ENCODE results near the gene PTPN9. TPM values are rescaled to one million over a fixed set of nuclear protein-coding genes. Genes with fewer than 3 reads are reported as not detected.
A peak's percentile ranks its signal among the peaks of the same experiment; 100 is the strongest.
"Not testable (repeated sequence)": the region's sequence is repeated elsewhere in the genome, so short reads cannot be mapped to it uniquely, and the experiment has no call there.

PTPN9 gene
- total RNA-seq, 1 donor from 2014 or later = 36.2 TPM

DNA sequence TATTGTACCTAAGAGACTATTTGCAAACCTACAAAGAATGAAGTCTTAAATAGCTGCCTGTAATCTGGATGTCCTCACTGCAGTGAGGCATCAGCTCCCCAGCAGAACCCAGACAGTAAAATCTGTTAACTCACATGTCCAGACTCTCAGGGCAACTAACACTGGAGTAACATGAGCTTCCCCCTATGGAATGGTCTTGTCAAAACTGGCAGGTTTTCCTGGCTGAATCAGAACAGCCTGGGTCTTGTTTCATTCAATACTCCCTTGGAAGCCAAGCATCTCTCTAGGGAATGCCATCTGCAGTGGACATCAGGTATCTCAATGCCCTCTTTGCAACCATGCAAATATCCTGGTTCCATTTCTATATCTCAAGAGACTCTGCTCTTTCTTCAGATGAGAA, 24.4 kb downstream of the PTPN9 start:
- no peak for DNase-seq (ENCODE audit: low spot score in 2 of 2, unreplicated experiment in 2 of 2)
- Mint-ChIP-seq H3K9me3 (no peaks in the 10 kb centered on the region), H3K4me3 (no peak overlapping the region), H3K4me1 (no peaks in the 10 kb centered on the region), H3K36me3 (peaks cover 2% of the 10 kb centered on the region), H3K27me3 (ENCODE audit: low read depth) (no peaks in the 10 kb centered on the region), H3K27ac (peak overlapping the region; percentile 9)
- TF ChIP-seq, protein P1, sequence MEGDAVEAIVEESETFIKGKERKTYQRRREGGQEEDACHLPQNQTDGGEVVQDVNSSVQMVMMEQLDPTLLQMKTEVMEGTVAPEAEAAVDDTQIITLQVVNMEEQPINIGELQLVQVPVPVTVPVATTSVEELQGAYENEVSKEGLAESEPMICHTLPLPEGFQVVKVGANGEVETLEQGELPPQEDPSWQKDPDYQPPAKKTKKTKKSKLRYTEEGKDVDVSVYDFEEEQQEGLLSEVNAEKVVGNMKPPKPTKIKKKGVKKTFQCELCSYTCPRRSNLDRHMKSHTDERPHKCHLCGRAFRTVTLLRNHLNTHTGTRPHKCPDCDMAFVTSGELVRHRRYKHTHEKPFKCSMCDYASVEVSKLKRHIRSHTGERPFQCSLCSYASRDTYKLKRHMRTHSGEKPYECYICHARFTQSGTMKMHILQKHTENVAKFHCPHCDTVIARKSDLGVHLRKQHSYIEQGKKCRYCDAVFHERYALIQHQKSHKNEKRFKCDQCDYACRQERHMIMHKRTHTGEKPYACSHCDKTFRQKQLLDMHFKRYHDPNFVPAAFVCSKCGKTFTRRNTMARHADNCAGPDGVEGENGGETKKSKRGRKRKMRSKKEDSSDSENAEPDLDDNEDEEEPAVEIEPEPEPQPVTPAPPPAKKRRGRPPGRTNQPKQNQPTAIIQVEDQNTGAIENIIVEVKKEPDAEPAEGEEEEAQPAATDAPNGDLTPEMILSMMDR (IDR thresholded peaks at IDR 0.05; ENCODE audit: unreplicated experiment) = no peak

DNA sequence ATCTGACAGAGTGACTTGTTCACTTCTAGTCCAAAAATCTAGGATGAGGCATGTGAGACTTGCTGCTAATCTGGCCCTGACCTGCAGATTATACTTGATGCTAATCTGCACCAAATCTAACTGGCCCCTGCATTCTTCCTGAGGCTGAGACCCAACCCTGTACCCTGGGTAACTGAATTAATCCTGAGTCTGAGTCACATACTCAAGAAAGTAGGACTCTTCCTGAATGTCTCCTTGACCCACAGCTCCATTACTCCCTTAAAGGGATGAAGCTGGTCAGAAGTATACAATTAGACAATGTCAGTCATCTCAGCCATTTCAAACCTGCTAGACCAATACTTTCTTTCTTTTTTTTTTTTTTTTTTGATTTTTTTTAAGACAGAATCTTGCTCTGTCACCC, 25.5 kb downstream of the PTPN9 start:
- DNase-seq (ENCODE audit: low spot score in 2 of 2, unreplicated experiment in 2 of 2) = no peak
- Mint-ChIP-seq H3K4me3 (no peak overlapping the region), H3K4me1 (no peaks in the 10 kb centered on the region), H3K27ac (no peak overlapping the region), H3K27me3 (ENCODE audit: low read depth) (no peaks in the 10 kb centered on the region), H3K9me3 (no peaks in the 10 kb centered on the region), H3K36me3 (no peaks in the 10 kb centered on the region)
- TF ChIP-seq, protein P1 (IDR thresholded peaks at IDR 0.05; ENCODE audit: unreplicated experiment) = no peak

DNA sequence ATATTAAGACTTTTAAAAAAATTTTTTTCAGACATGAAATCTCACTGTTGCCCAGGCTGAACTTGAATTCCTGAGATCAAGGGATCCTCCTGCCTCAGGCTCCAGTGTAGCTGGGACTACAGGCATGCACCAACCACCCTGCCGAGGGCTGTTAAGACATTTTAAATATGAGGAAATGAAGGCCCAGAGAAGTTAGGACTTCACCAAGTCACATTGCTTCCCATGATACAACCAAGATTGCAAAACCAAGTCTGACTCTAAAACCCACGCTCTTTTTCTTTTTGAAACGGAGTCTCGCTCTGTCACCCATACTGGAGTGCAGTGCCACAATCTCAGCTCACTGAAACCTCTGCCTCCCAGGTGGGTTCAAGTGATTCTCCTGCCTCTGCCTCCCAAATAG, 28.0 kb downstream of the PTPN9 start:
- H3K27me3 Mint-ChIP-seq (ENCODE audit: low read depth) = no peaks in the 10 kb centered on the region
- TF ChIP-seq, protein P1 (IDR thresholded peaks at IDR 0.05; ENCODE audit: unreplicated experiment) = no peak
- H3K4me1 Mint-ChIP-seq = no peaks in the 10 kb centered on the region
- no peaks in the 10 kb centered on the region for H3K9me3 Mint-ChIP-seq
- no peaks in the 10 kb centered on the region for H3K36me3 Mint-ChIP-seq
- DNase-seq (ENCODE audit: low spot score in 2 of 2, unreplicated experiment in 2 of 2) = no peak
- H3K4me3 Mint-ChIP-seq = no peak overlapping the region
- peak overlapping the region; percentile 6 for H3K27ac Mint-ChIP-seq

DNA sequence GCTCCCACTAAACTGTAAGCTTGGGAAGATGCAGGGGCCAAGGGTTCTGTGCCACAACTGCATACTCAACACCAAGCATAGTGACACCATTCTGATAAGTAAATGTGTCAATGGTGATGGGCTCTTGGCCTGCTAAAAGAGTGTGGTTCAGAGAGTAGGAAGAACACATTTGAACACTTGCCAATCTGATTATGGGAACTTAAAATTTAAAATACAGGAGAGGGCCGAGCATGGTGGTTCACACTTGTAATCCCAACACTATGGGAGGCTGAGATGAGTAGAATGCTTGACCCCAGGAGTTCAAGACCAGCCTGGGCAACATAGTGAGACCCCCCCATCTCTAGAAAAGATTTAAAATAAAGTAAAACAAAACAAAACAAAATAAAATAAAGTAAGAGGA, 34.1 kb downstream of the PTPN9 start:
- Mint-ChIP-seq H3K4me3 (no peak overlapping the region), H3K27me3 (ENCODE audit: low read depth) (no peaks in the 10 kb centered on the region), H3K36me3 (peaks cover 6% of the 10 kb centered on the region), H3K27ac (peak overlapping the region; percentile 32), H3K9me3 (no peaks in the 10 kb centered on the region), H3K4me1 (no peaks in the 10 kb centered on the region)
- TF ChIP-seq, protein P1 (IDR thresholded peaks at IDR 0.05; ENCODE audit: unreplicated experiment) = no peak
- DNase-seq (ENCODE audit: low spot score in 2 of 2, unreplicated experiment in 2 of 2) = no peak

DNA sequence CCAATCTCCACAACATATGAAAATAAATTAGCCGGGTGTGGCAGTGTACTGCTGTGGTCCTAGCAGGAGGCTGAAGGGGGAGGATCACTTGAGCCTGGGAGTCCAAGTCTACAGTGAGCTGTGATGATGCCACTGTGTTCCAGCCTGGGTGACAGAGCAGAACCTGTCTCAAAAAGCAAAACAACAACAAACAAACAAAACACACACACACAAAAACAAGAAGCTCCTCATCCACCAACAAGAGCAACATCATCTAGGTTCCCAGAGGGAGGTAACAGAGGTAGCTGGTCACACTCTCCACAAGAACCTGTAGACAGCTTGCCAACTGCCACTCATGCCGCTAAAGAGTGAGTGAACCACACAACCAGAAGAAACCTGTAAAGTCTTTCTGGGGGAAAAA, 34.8 kb downstream of the PTPN9 start:
- TF ChIP-seq, protein P1 (IDR thresholded peaks at IDR 0.05; ENCODE audit: unreplicated experiment) = no peak
- Mint-ChIP-seq H3K4me1 (no peaks in the 10 kb centered on the region), H3K27me3 (ENCODE audit: low read depth) (no peaks in the 10 kb centered on the region), H3K9me3 (no peaks in the 10 kb centered on the region), H3K27ac (no peak overlapping the region), H3K36me3 (peaks cover 6% of the 10 kb centered on the region), H3K4me3 (no peak overlapping the region)
- no peak for DNase-seq (ENCODE audit: low spot score in 2 of 2, unreplicated experiment in 2 of 2)

DNA sequence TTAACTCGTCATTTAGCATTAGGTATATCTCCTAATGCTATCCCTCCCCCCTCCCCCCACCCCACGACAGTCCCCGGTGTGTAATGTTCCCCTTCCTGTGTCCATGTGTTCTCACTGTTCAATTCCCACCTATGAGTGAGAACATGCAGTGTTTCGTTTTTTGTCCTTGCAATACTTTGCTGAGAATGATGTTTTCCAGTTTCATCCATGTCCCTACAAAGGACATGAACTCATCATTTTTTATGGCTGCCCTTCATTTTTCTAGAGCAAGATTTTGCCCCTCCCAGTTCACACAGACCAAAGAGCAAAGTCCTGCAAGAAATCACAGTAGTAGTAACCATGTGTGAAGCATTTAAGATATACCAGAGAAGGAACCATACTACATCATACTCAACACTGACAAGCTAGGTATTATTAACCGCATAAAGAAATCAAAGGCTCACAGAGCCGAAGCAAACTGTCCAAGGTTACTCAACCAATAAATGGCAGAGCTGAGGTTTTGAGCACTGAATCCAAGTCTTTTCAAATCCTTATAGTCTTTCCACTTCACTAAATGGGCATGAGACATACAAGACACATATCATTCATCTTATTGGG, 36.1 kb downstream of the PTPN9 start:
- not testable (repeated sequence) for DNase-seq (ENCODE audit: low spot score in 2 of 2, unreplicated experiment in 2 of 2); H3K27ac Mint-ChIP-seq; H3K4me1 Mint-ChIP-seq

More for the DNA sequence above, 36.1 kb downstream of the PTPN9 start:
- H3K27me3 Mint-ChIP-seq (ENCODE audit: low read depth); H3K36me3 Mint-ChIP-seq; H3K9me3 Mint-ChIP-seq; H3K4me3 Mint-ChIP-seq: not testable (repeated sequence)

Data from mesothelial cell of epicardium (in vitro differentiated cells).